Measurements from ENCODE around the gene CRYBB3.

- TF ChIP-seq, protein P1, sequence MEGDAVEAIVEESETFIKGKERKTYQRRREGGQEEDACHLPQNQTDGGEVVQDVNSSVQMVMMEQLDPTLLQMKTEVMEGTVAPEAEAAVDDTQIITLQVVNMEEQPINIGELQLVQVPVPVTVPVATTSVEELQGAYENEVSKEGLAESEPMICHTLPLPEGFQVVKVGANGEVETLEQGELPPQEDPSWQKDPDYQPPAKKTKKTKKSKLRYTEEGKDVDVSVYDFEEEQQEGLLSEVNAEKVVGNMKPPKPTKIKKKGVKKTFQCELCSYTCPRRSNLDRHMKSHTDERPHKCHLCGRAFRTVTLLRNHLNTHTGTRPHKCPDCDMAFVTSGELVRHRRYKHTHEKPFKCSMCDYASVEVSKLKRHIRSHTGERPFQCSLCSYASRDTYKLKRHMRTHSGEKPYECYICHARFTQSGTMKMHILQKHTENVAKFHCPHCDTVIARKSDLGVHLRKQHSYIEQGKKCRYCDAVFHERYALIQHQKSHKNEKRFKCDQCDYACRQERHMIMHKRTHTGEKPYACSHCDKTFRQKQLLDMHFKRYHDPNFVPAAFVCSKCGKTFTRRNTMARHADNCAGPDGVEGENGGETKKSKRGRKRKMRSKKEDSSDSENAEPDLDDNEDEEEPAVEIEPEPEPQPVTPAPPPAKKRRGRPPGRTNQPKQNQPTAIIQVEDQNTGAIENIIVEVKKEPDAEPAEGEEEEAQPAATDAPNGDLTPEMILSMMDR (conservative IDR thresholded peaks at IDR 0.05; ENCODE audit: low read depth, low read length) = no peak
- TF ChIP-seq EZH2 (IDR thresholded peaks at IDR 0.05; ENCODE audit: borderline replicate concordance, low read depth, low read length, poor library complexity, severe bottlenecking) = no peak
Observed at GRCh38 chr22:25167082-25167481, 32.6 kb upstream of the CRYBB3 start.
